Measurements from ENCODE around the gene VAPB. TPM values are rescaled to one million over a fixed set of nuclear protein-coding genes. Genes with fewer than 3 reads are reported as not detected.

The VAPB gene
- total RNA-seq, 4 donors from 2014 or later, result 16.3 to 25.3 (median 21.0) TPM

GRCh38 chr20:58378704-58379103, 10.3 kb upstream of the VAPB start:
- no peak for TF ChIP-seq CTCF (IDR thresholded peaks at IDR 0.05; ENCODE audit: low read depth)

GRCh38 chr20:58381627-58382026, 7.4 kb upstream of the VAPB start:
- no peak for TF ChIP-seq CTCF (IDR thresholded peaks at IDR 0.05; ENCODE audit: low read depth)

- TF ChIP-seq CTCF (IDR thresholded peaks at IDR 0.05; ENCODE audit: low read depth), result no peak
These were observed 6.9 kb upstream of the VAPB start for GRCh38 chr20:58382096-58382495.

- TF ChIP-seq CTCF (IDR thresholded peaks at IDR 0.05; ENCODE audit: low read depth), result no peak
These were observed 4.2 kb upstream of the VAPB start for GRCh38 chr20:58384821-58385220.

GRCh38 chr20:58388028-58388601, 914 bp upstream of the VAPB start:
- TF ChIP-seq CTCF (IDR thresholded peaks at IDR 0.05; ENCODE audit: low read depth), result no peak

GRCh38 chr20:58389324-58389967, 417 bp downstream of the VAPB start:
- TF ChIP-seq CTCF (IDR thresholded peaks at IDR 0.05; ENCODE audit: low read depth), result no peak

- TF ChIP-seq CTCF (IDR thresholded peaks at IDR 0.05; ENCODE audit: low read depth), result no peak
These were observed 1.1 kb downstream of the VAPB start for GRCh38 chr20:58389968-58390658.

Data from subcutaneous adipose tissue (tissue), 4 donors.